ENCODE data around the gene PTPN1. TPM values are rescaled to one million over a fixed set of nuclear protein-coding genes. Genes with fewer than 3 reads are reported as not detected.
"Not testable (repeated sequence)": the region's sequence is repeated elsewhere in the genome, so short reads cannot be mapped to it uniquely, and the experiment has no call there.

Gene PTPN1
- total and polyA plus RNA-seq, 10 donors = 20.5 to 84.9 (median 68.6) TPM

GRCh38 chr20:50595433-50595895 lies 85.3 kb downstream of the PTPN1 start:
- Histone ChIP-seq H3K27me3 (replicated peaks in 1 of 7) (peaks cover 0 to 36% (median 0%) of the 10 kb centered on the region in 7 donors), H3K36me3 (peaks cover 0 to 17% (median 1%) of the 10 kb centered on the region in 6 donors), H3K4me1 (peaks cover 0 to 57% (median 25%) of the 10 kb centered on the region in 6 donors), H3K4me3 (no peak overlapping the region), H3K27ac (peak overlapping the region in 1 of 8 donors; percentile 45), H3K9me3 (no peaks in the 10 kb centered on the region)
- intact Hi-C loops (cut with DNase I; ENCODE audit: low total_unique reads) = no loop called here
- DNase-seq = no peak
- 72 to 91% (median 81%) methylated on average over 3 to 6 of the region's 6 CpGs for WGBS, 5 donors
- TF ChIP-seq POLR2A (IDR thresholded peaks at IDR 0.05) (no peak), POLR2AphosphoS5 (IDR thresholded peaks at IDR 0.05) (peak in 1 of 3 donors; percentile 3)

DNA sequence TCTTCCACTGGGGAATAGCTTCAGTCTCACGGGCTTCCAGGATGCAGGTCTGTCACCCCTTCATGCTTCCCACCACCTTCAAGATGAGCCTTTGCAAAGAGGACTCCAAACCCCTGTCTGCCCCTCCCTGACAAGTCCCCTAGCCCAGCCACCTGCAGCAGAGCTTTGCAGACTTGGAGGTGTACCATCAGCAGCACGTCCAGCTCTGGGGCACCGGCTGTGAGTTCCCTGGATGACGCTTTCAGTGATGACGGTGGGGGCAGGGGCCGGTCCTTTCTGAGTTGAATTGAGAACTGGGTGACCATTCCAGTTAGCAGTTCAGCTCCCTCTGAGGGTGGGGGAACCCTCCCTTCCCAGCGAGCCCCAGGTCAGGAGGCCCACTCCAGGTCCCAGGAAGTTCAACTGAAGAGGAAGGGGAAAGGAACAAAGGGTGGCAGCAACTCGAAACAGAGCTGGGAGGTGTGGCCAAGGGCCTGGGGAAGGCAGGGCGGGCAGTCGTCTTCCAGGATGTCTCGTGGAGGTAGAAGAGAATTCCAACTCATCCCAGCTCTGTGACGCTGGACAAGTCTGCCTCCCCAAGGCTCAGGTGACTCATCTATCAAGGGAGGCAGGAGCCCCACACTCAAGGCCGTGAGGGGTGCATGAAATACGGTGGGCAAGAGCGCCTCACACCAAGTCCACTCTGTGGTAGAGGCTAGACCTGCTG lies 86.0 kb downstream of the PTPN1 start:
- H3K4me1 ChIP-seq = peaks cover 0 to 55% (median 25%) of the 10 kb centered on the region in 6 donors
- peaks cover 0 to 42% (median 0%) of the 10 kb centered on the region in 7 donors for H3K27me3 ChIP-seq (replicated peaks in 1 of 7)
- intact Hi-C loops (cut with DNase I; ENCODE audit: low total_unique reads) = no loop called here
- TF ChIP-seq POLR2A (IDR thresholded peaks at IDR 0.05) (no peak), POLR2AphosphoS5 (IDR thresholded peaks at IDR 0.05) (peak in 1 of 3 donors; percentile 53)
- TF ChIP-seq, protein P1, sequence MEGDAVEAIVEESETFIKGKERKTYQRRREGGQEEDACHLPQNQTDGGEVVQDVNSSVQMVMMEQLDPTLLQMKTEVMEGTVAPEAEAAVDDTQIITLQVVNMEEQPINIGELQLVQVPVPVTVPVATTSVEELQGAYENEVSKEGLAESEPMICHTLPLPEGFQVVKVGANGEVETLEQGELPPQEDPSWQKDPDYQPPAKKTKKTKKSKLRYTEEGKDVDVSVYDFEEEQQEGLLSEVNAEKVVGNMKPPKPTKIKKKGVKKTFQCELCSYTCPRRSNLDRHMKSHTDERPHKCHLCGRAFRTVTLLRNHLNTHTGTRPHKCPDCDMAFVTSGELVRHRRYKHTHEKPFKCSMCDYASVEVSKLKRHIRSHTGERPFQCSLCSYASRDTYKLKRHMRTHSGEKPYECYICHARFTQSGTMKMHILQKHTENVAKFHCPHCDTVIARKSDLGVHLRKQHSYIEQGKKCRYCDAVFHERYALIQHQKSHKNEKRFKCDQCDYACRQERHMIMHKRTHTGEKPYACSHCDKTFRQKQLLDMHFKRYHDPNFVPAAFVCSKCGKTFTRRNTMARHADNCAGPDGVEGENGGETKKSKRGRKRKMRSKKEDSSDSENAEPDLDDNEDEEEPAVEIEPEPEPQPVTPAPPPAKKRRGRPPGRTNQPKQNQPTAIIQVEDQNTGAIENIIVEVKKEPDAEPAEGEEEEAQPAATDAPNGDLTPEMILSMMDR (IDR thresholded peaks at IDR 0.05 in 8 of 11, conservative IDR thresholded peaks at IDR 0.05 in 3 of 11) = no peak
- no peak overlapping the region for H3K4me3 ChIP-seq
- no peak overlapping the region for H3K27ac ChIP-seq
- DNase-seq = no peak
- H3K36me3 ChIP-seq = peaks cover 0 to 11% (median 0%) of the 10 kb centered on the region in 6 donors
- H3K9me3 ChIP-seq = no peaks in the 10 kb centered on the region
- 57 to 73% (median 69%) methylated on average over 15 of the region's 15 CpGs for WGBS, 5 donors

DNA sequence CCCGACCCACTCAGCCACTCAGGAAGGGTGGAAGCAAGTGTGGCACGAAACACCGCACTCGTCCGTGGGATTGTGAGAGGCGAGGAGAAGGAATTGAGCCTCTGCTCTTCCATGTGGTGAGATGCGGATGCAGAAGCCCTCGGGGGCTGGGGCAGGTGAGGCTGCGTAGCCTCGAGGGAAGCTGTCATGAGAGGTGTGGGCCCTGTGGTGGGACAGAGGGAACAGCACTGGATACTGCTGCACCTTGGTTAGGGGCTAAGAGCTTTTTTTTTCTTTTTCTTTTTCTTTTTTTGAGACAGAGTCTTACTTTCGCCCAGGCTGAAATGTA lies 86.5 kb downstream of the PTPN1 start:
- DNase-seq = no peak
- peak; percentile 2 to 72 (median 46) for TF ChIP-seq POLR2AphosphoS5 (IDR thresholded peaks at IDR 0.05)
- TF ChIP-seq, protein P1 (IDR thresholded peaks at IDR 0.05 in 8 of 11, conservative IDR thresholded peaks at IDR 0.05 in 3 of 11) = no peak
- Histone ChIP-seq H3K27me3 (replicated peaks in 1 of 7) (peaks cover 0 to 48% (median 0%) of the 10 kb centered on the region in 7 donors), H3K27ac (no peak overlapping the region), H3K36me3 (peaks cover 0 to 10% (median 0%) of the 10 kb centered on the region in 6 donors), H3K9me3 (no peaks in the 10 kb centered on the region), H3K4me3 (no peak overlapping the region), H3K4me1 (peaks cover 0 to 49% (median 23%) of the 10 kb centered on the region in 6 donors)
- intact Hi-C loops (cut with DNase I; ENCODE audit: low total_unique reads) = no loop called here
- WGBS, 5 donors = 84 to 91% (median 90%) methylated on average over 11 of the region's 11 CpGs

- DNase-seq = no peak
- no peak for TF ChIP-seq POLR2A (IDR thresholded peaks at IDR 0.05)
- peak; percentile 19 to 68 (median 39) for TF ChIP-seq POLR2AphosphoS5 (IDR thresholded peaks at IDR 0.05)
- intact Hi-C loops (cut with DNase I; ENCODE audit: low total_unique reads) = no loop called here
- no peak overlapping the region for H3K27ac ChIP-seq
- no peaks in the 10 kb centered on the region for H3K9me3 ChIP-seq
- H3K36me3 ChIP-seq = peaks cover 0 to 10% (median 0%) of the 10 kb centered on the region in 6 donors
- 79 to 89% (median 81%) methylated on average over 15 to 22 of the region's 22 CpGs for WGBS, 5 donors
- peaks cover 0 to 56% (median 6%) of the 10 kb centered on the region in 7 donors for H3K27me3 ChIP-seq (replicated peaks in 1 of 7)
- peaks cover 0 to 41% (median 14%) of the 10 kb centered on the region in 6 donors for H3K4me1 ChIP-seq
- no peak overlapping the region for H3K4me3 ChIP-seq
Measured at GRCh38 chr20:50597406-50597969, 87.3 kb downstream of the PTPN1 start.

DNA sequence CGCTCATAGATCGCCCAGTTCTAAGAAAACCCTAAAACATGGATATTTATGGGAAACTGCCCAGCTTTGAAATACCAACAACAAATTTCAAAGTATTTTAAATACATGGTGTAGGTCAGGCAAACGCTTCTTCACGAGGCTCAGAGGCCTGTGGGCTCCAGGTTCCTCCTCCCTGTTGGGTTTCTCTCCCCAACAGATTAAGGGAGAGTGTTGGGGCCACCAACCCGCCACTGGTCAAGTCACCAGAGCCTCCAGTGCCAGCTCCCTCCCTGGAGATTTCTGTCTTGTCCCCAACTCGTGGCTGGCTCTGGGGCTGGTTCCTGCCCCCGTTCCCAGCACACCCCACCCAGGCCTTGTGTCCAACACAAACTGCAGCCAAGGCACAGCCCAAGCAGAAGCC lies 87.9 kb downstream of the PTPN1 start:
- intact Hi-C loops (cut with DNase I; ENCODE audit: low total_unique reads) = no loop called here
- H3K4me3 ChIP-seq = no peak overlapping the region
- H3K9me3 ChIP-seq = no peaks in the 10 kb centered on the region
- H3K36me3 ChIP-seq = peaks cover 0 to 10% (median 0%) of the 10 kb centered on the region in 6 donors
- H3K27me3 ChIP-seq (replicated peaks in 1 of 7) = peaks cover 0 to 57% (median 6%) of the 10 kb centered on the region in 7 donors
- peaks cover 0 to 35% (median 10%) of the 10 kb centered on the region in 6 donors for H3K4me1 ChIP-seq
- TF ChIP-seq POLR2A (IDR thresholded peaks at IDR 0.05) = no peak
- TF ChIP-seq, protein P1 (IDR thresholded peaks at IDR 0.05 in 8 of 11, conservative IDR thresholded peaks at IDR 0.05 in 3 of 11) = no peak
- TF ChIP-seq POLR2AphosphoS5 (IDR thresholded peaks at IDR 0.05) = no peak
- no peak overlapping the region for H3K27ac ChIP-seq
- WGBS, 5 donors = 84 to 88% (median 87%) methylated on average over 7 of the region's 7 CpGs
- DNase-seq = no peak

- Histone ChIP-seq H3K27me3 (replicated peaks in 1 of 7) (peaks cover 0 to 57% (median 6%) of the 10 kb centered on the region in 7 donors), H3K4me1 (peaks cover 0 to 28% (median 7%) of the 10 kb centered on the region in 6 donors), H3K36me3 (peaks cover 0 to 10% (median 0%) of the 10 kb centered on the region in 6 donors)
- H3K9me3 ChIP-seq; DNase-seq; intact Hi-C loops (cut with DNase I; ENCODE audit: low total_unique reads); H3K4me3 ChIP-seq; H3K27ac ChIP-seq: not testable (repeated sequence)
- 90 to 100% (median 94%) methylated on average over 5 of the region's 5 CpGs for WGBS, 5 donors
Measured at GRCh38 chr20:50598768-50599167, 88.6 kb downstream of the PTPN1 start.
